HL-60 (cell line): ENCODE measurements around the gene RALB.
"Not testable (repeated sequence)": the region's sequence is repeated elsewhere in the genome, so short reads cannot be mapped to it uniquely, and the experiment has no call there.

Experiments used
- DNase-seq, 2 experiments: peaks; one replicate each; pipeline ENCODE4 v3.0.0-alpha.2; 2010 to 2020; ENCODE audit warnings: low read depth in 1 of 2, low spot score in 1 of 2
- H3K27ac ChIP-seq: fragments of 250-450 bp; sonication (Bioruptor Pico); replicated peaks from 2 replicates; pipeline ENCODE4 v1.5.1; 2020; ENCODE audit warnings: mild to moderate bottlenecking, moderate library complexity
- H3K27me3 ChIP-seq: fragments of 250-450 bp; sonication (Bioruptor Pico); 2 replicates; pipeline ENCODE4 v1.5.1; 2021; ENCODE audit warnings: mild to moderate bottlenecking, moderate library complexity; ENCODE audit not compliant: insufficient read depth, poor library complexity, severe bottlenecking
- H3K4me3 ChIP-seq: replicated peaks from 2 replicates; pipeline ENCODE4 v1.5.1; 2011; ENCODE audit warnings: mild to moderate bottlenecking, control low read depth, low read length; ENCODE audit not compliant: insufficient read depth
- GABPA ChIP-seq: IDR thresholded peaks from 2 replicates; pipeline ENCODE4 v1.6.1; 2012; ENCODE audit warnings: low read depth
- POLR2AphosphoS5 ChIP-seq: IDR thresholded peaks from 2 replicates; pipeline ENCODE4 v1.6.1; 2012; ENCODE audit warnings: low read depth
- SPI1 ChIP-seq: IDR thresholded peaks from 2 replicates; pipeline ENCODE4 v1.6.1; 2012; ENCODE audit warnings: low read depth, mild to moderate bottlenecking, borderline replicate concordance
- TF ChIP-seq, protein P1 (sequence below): IDR thresholded peaks from one replicate; pipeline ENCODE4 v1.5.1; 2011; ENCODE audit warnings: low read length, control low read depth, inconsistent platforms; ENCODE audit not compliant: insufficient read depth
- TF ChIP-seq, protein P2 (sequence below): IDR thresholded peaks from 2 replicates; pipeline ENCODE4 v1.6.1; 2012; ENCODE audit warnings: low read depth; ENCODE audit not compliant: insufficient replicate concordance

Gene RALB

DNA sequence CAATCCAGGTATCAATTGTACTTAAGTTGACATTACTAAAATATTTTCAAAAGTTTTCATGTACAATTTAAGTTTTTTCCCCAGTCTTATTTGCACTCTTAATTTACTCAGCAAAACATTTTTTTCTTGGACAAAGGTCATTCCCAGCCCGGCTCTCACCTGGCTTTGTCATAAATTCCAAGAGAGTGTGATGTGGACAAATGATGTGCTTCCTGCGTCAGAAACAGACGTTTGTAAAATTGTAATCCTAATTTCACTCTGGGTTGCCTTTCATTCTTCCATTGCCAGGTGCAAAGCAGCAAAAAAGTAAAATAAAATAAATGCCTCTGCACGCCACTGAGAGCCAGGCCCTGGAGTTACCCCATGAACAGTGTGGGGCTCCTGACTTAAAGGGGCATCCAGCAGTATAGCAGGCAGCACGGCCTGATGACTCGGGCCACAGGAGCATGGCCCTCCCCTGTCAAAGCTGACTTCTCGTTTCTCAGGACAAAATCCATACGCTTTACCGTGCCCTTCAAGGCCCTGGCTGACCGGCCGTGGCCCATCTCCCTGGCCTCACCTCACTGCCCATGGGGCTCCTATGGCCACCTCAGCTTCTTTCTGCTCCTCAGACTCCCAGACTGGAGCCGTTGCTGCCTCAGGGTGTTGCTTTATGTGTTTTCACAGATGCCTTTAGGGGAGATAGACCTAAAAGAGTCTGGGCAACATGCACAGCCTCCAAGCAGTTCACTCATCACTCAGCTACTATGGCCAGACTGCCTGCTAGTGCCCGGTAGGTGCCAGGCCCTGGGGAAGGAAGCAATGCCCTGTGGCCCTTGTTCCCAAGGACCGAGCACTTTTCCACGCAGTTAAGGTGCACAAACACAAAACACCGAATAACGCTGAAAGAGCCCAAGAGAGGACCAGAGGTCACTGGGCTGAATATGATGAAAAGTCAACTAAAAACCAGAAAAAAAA is 21.9 kb upstream of the RALB start:
- no peaks in the 10 kb centered on the region for H3K27me3 ChIP-seq
- TF ChIP-seq, protein P1, sequence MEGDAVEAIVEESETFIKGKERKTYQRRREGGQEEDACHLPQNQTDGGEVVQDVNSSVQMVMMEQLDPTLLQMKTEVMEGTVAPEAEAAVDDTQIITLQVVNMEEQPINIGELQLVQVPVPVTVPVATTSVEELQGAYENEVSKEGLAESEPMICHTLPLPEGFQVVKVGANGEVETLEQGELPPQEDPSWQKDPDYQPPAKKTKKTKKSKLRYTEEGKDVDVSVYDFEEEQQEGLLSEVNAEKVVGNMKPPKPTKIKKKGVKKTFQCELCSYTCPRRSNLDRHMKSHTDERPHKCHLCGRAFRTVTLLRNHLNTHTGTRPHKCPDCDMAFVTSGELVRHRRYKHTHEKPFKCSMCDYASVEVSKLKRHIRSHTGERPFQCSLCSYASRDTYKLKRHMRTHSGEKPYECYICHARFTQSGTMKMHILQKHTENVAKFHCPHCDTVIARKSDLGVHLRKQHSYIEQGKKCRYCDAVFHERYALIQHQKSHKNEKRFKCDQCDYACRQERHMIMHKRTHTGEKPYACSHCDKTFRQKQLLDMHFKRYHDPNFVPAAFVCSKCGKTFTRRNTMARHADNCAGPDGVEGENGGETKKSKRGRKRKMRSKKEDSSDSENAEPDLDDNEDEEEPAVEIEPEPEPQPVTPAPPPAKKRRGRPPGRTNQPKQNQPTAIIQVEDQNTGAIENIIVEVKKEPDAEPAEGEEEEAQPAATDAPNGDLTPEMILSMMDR = no peak
- TF ChIP-seq SPI1 (no peak), POLR2AphosphoS5 (no peak), GABPA (no peak)
- TF ChIP-seq, protein P2, sequence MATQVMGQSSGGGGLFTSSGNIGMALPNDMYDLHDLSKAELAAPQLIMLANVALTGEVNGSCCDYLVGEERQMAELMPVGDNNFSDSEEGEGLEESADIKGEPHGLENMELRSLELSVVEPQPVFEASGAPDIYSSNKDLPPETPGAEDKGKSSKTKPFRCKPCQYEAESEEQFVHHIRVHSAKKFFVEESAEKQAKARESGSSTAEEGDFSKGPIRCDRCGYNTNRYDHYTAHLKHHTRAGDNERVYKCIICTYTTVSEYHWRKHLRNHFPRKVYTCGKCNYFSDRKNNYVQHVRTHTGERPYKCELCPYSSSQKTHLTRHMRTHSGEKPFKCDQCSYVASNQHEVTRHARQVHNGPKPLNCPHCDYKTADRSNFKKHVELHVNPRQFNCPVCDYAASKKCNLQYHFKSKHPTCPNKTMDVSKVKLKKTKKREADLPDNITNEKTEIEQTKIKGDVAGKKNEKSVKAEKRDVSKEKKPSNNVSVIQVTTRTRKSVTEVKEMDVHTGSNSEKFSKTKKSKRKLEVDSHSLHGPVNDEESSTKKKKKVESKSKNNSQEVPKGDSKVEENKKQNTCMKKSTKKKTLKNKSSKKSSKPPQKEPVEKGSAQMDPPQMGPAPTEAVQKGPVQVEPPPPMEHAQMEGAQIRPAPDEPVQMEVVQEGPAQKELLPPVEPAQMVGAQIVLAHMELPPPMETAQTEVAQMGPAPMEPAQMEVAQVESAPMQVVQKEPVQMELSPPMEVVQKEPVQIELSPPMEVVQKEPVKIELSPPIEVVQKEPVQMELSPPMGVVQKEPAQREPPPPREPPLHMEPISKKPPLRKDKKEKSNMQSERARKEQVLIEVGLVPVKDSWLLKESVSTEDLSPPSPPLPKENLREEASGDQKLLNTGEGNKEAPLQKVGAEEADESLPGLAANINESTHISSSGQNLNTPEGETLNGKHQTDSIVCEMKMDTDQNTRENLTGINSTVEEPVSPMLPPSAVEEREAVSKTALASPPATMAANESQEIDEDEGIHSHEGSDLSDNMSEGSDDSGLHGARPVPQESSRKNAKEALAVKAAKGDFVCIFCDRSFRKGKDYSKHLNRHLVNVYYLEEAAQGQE = no peak
- no peak for DNase-seq
- H3K4me3 ChIP-seq = no peak overlapping the region
- H3K27ac ChIP-seq = no peak overlapping the region

DNA sequence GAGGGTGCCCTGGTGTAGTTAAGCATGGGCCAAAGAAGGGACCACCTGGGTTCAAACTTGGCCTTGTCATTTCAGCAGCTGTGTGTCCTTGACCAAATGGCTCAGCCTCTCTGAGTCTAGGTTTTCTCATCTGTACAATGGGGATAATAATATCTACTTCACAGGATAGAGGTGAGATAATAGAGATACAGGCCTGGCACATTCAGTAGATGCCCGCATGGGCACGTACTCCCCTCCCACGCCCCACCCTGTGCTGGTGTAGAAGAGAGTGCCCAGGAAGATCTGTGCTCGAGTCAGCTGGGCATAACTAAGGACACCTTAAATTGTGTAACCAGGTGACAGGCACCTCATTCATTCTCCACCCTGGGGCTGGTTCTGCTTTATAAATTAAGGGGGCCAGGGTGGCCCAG is 21.1 kb upstream of the RALB start:
- Histone ChIP-seq H3K4me3 (no peak overlapping the region), H3K27ac (no peak overlapping the region), H3K27me3 (no peaks in the 10 kb centered on the region)
- DNase-seq = no peak
- TF ChIP-seq POLR2AphosphoS5 (no peak), GABPA (no peak), SPI1 (no peak)
- TF ChIP-seq, protein P1 = no peak

DNA sequence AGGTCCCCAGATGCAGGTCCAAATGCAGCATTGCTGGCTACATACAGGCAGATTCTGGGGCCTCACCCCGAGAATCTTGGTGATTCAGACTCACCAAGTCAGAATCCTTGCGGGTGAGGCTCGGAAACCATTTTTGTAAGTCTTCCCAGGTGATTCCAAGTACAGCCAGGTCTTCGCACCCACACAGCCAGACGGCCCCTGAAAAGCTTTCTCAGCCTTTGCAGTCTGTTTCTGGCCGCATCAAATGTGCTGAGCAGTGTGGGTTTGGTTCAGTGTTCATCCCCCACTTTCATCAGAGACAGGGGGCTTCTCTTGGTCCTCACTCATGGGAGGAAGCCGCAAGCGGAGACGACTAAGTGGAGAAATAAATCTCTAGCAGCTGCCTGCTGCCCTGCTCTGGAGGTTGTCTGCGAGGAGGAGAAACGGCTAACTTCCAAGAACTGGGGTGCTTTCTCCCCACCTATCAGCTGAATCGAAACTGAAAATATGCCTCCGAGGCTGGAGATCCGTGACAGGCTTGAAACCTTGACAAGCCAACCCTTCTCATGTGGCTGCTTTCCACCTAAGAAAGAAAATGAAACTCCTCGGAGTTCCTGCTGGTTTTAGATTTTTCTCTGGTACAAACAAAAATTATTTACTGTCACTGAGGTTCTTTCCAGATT is 20.5 kb upstream of the RALB start:
- Histone ChIP-seq H3K4me3 (no peak overlapping the region), H3K27ac (no peak overlapping the region), H3K27me3 (no peaks in the 10 kb centered on the region)
- DNase-seq = no peak
- no peak for TF ChIP-seq GABPA
- TF ChIP-seq, protein P1 = no peak

DNA sequence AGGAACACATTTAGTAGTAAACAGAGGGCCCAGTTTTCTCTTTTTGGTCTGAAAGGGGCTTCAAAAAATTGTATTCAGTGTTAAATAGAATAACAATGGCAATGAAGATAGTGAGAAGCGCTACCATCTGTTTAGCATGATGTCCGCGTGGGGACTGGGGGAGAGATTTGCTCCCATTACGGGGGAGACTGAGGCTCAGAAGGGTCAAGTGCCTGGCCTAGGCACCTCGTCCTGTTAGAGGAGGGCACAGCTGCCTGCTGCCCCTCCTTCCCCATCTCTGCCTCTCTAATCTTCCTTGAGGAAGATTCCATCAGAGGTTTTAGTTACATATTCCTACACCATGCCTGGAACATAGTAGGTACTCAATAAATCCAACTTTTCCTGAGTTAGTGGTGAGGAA is 19.4 kb upstream of the RALB start:
- no peak for DNase-seq
- TF ChIP-seq, protein P2 = no peak
- TF ChIP-seq, protein P1 = no peak
- TF ChIP-seq POLR2AphosphoS5 (no peak), GABPA (no peak), SPI1 (no peak)
- Histone ChIP-seq H3K27me3 (no peaks in the 10 kb centered on the region), H3K27ac (no peak overlapping the region), H3K4me3 (no peak overlapping the region)

DNA sequence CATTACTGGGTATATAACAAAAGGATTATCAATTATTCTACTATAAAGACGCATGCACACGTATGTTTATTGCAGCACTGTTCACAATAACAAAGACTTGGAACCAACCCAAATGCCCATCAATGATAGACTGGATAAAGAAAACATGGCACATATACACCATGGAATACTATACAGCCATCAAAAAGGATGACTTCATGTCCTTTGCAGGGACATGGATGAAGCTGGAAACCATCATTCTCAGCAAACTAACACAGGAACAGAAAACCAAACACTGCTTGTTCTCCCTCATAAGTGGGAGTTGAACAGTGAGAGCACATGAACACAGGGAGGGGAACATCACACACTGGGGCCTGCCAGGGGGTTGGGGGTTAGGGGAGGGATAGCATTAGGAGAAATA is 17.5 kb upstream of the RALB start:
- H3K4me3 ChIP-seq, H3K27ac ChIP-seq, H3K27me3 ChIP-seq, DNase-seq: not testable (repeated sequence)
